Measurements from ENCODE around the gene AGK.

DNA sequence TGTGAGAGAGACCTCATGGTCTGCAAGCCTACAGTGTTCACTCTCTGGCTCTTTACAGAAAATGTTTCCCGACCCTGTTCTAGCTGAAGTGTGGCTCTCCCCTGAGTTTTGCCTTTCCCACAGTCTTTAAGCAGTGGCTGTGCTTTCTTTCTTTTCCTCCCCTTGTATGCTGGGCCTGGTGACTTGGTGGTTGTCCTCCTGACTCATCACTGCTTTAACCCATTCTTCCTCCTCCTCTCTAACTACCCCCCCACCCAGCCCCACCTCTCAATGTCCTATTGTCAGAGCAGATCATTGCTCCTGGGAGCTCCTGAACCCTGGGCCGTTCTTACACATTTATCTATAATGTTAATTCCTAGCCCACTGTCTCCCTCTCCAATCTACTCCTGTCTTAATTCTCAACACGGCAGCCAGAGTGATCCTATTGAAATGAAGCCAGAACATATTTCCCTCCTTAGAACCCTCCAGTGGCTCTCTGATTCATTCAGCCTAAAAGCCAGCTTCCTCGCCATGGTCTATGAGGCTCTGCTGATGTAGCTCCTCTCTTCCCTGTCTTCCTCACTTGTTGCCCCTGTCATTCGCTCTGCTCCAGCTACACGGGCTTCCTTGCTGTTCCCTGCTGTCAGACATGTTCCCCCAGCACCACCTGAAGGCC lies 95.7 kb downstream of the AGK start:
- no peak for TF ChIP-seq POLR2AphosphoS5 (IDR thresholded peaks at IDR 0.05; ENCODE audit: borderline replicate concordance, low read depth, low read length)
- no peak for TF ChIP-seq EZH2 (IDR thresholded peaks at IDR 0.05)
- no peak for TF ChIP-seq FOXP2 (optimal IDR thresholded peaks at IDR 0.05; ENCODE audit: control extremely low read depth, extremely low read length, insufficient read depth)

All from SK-N-MC (cell line).